Stimulated activated CD4-positive, alpha-beta T cell treated with anti-CD3 and anti-CD28 coated beads, Interleukin-12 subunit alpha, Interleukin-12 subunit beta, amount 100 ng/mL, for 24 hours (primary cell): ENCODE measurements around the gene JAM3.
"Not testable (repeated sequence)": the region's sequence is repeated elsewhere in the genome, so short reads cannot be mapped to it uniquely, and the experiment has no call there.

Experiments
- DNase-seq, 2 experiments: peaks; one replicate each; pipeline ENCODE4 v3.0.0-alpha.2; 2020; ENCODE audit warnings: low read depth in 2 of 2

Gene JAM3

DNA sequence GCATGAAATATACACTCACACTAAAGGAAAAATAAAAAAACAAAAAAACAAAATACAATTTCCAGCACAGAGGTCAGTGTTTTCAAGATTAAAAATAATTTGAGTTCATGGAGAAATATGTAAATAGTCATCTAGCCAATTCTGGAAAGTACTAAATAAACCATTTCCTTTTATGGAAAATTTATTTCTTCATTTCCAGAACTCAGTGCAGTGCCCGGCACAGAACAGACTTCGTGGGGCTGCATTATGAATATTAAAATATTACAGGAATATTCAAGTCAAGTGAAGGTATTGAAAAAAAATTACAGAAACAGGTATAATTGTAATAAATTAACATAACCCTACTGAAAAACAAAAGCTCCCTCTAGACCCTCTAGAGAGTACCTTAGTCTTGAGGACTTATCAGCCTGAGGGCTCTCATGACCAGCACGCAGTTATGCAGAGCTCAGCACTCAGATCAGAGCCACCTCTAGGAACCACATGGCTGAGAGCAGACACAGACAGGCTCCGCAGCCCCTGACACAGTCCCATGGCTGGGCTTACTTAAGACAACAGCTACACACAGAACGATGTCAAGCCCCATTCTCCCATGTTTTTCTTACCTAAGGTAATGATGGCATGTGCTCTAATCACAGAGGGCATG, 109.3 kb downstream of the JAM3 start:
- DNase-seq, result no peak

DNA sequence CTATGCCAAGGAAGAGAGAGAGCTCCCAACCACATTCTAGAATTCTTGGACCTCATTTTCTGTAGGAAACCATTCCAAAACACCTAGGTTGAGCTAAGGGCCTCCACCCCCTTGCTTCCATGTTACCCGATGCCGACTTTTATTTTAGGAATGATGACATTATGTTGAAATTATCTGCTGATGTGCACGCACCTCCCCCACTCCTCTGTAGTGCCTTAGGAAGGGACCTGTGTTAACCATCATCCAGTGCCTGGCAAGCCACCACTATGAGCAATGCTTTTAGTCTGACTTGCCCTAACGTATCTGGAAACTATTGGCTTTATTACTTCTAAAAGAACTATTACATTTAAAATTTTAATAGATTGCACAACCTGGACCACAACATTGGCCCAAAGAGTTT, 112.8 kb downstream of the JAM3 start:
- DNase-seq, result no peak

GRCh38 chr11:134188092-134188491, 119.2 kb downstream of the JAM3 start:
- DNase-seq, result not testable (repeated sequence)

DNA sequence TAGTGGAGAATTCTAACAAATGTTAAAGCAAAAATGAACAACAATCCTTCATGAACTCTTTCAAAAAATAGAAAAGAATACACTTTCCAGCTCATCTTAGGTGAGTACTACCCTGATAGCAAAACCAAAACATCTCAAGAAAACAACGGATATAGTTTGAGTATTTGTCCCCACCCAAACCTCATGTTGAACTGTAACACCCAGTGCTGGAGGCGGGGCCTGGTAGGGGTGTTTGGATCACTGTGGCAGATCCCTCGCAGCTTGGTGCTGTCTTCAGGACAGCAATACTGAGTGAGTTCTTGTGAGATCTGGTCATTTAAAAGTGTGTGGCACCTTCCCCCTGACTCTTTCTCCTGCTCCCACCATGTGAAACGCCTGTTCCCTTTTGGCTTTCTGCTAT, 127.9 kb downstream of the JAM3 start:
- DNase-seq, result no peak

GRCh38 chr11:134199531-134199930, 130.7 kb downstream of the JAM3 start:
- no peak for DNase-seq

- DNase-seq, result no peak
Measured at GRCh38 chr11:134200688-134201087, 131.8 kb downstream of the JAM3 start.
